IMR-90 (cell line): ENCODE measurements around the gene HGFAC. TPM values are rescaled to one million over a fixed set of nuclear protein-coding genes. Genes with fewer than 3 reads are reported as not detected.

Source experiments
- ATAC-seq: fragments of 200-7000 bp; cut with Tn5 transposase; 2 replicates; pipeline ENCODE4 v1.9.1; 2020; ENCODE audit warnings: low read depth, mild to moderate bottlenecking, moderate library complexity
- BruUV-seq: library from RNA; stranded (reverse); fragments of 400-500 nt; replicated peaks from 2 replicates; lab custom pipeline; 2021; lab: Mats Ljungman, UMichigan
- CTCF ChIA-PET: fragments of 300-600 bp; formaldehyde crosslinking; extraction: SDS; loops from one replicate; lab custom pipeline; 2021; ENCODE audit warnings: antibody characterized with exemption; lab: Yijun Ruan, JAX
- POLR2A ChIA-PET: fragments of 300-600 bp; sonication (Branson Sonifier 250); formaldehyde crosslinking; loops from one replicate; lab custom pipeline; 2022; ENCODE audit warnings: antibody characterized with exemption; ENCODE audit not compliant: unreplicated experiment; lab: Charles Lee
- DNase-seq: peaks from one replicate; pipeline ENCODE4 v3.0.0; 2013
- H2AFZ ChIP-seq: replicated peaks from 2 replicates; pipeline ENCODE3; 2013; ENCODE audit warnings: low read length, mild to moderate bottlenecking; ENCODE audit not compliant: poor library complexity
- H2AK5ac ChIP-seq: 2 replicates; pipeline ENCODE4 v1.6.1; 2013; ENCODE audit warnings: low read depth, low read length, inconsistent platforms
- H2AK9ac ChIP-seq: replicated peaks from 2 replicates; pipeline ENCODE3; 2013; ENCODE audit warnings: mild to moderate bottlenecking, low read depth, low read length, moderate library complexity; ENCODE audit not compliant: poor library complexity
- H2BK120ac ChIP-seq: 2 replicates; pipeline ENCODE4 v1.6.1; 2013; ENCODE audit warnings: low read depth, low read length, inconsistent platforms
- H2BK15ac ChIP-seq: 3 replicates; pipeline ENCODE4 v1.6.1; 2013; ENCODE audit warnings: low read depth, low read length, inconsistent platforms
- H2BK20ac ChIP-seq: 2 replicates; pipeline ENCODE4 v1.6.1; 2013; ENCODE audit warnings: low read depth, mild to moderate bottlenecking, inconsistent platforms, low read length, moderate library complexity
- H2BK5ac ChIP-seq: 2 replicates; pipeline ENCODE4 v1.6.1; 2013; ENCODE audit warnings: mild to moderate bottlenecking, low read depth, low read length, inconsistent platforms; ENCODE audit not compliant: poor library complexity, severe bottlenecking
- H3K14ac ChIP-seq: replicated peaks from 2 replicates; pipeline ENCODE4 v1.6.1; 2013; ENCODE audit warnings: low read depth, low read length, inconsistent platforms
- H3K18ac ChIP-seq: 2 replicates; pipeline ENCODE4 v1.6.1; 2013; ENCODE audit warnings: low read depth, low read length, control low read depth
- H3K23ac ChIP-seq: 2 replicates; pipeline ENCODE4 v1.6.1; 2013; ENCODE audit warnings: low read depth, low read length, inconsistent platforms
- H3K27ac ChIP-seq: 2 replicates; pipeline ENCODE4 v1.5.1; 2013; ENCODE audit warnings: mild to moderate bottlenecking, control low read depth, low read length; ENCODE audit not compliant: insufficient read depth
- H3K27me3 ChIP-seq: 2 replicates; pipeline ENCODE4 v1.6.1; 2013; ENCODE audit warnings: low read length; ENCODE audit not compliant: control insufficient read depth, insufficient read depth
- H3K36me3 ChIP-seq: 2 replicates; pipeline ENCODE4 v1.6.1; 2013; ENCODE audit warnings: low read length, mixed read lengths; ENCODE audit not compliant: control insufficient read depth, insufficient read depth
- H3K4ac ChIP-seq: 2 replicates; pipeline ENCODE4 v1.6.1; 2013; ENCODE audit warnings: low read depth, low read length, inconsistent platforms
- H3K4me1 ChIP-seq: 2 replicates; pipeline ENCODE4 v1.6.1; 2013; ENCODE audit warnings: low read length, mixed read lengths; ENCODE audit not compliant: control insufficient read depth, insufficient read depth
- H3K4me2 ChIP-seq: 2 replicates; pipeline ENCODE4 v1.6.1; 2013; ENCODE audit warnings: low read depth, mild to moderate bottlenecking, control low read depth, low read length, moderate library complexity
- H3K4me3 ChIP-seq: 2 replicates; pipeline ENCODE4 v1.5.1; 2013; ENCODE audit warnings: low read depth, mild to moderate bottlenecking, control low read depth, low read length, moderate library complexity; ENCODE audit not compliant: insufficient read depth
- H3K56ac ChIP-seq: 2 replicates; pipeline ENCODE4 v1.6.1; 2013; ENCODE audit warnings: low read length, inconsistent platforms; ENCODE audit not compliant: insufficient read depth; ENCODE audit errors: extremely low read depth
- H3K79me1 ChIP-seq, 2 experiments: 2 replicates each; pipeline ENCODE4 v1.6.1; 2013; ENCODE audit warnings: low read length in 2 of 2, inconsistent platforms in 1 of 2, low read depth in 1 of 2
- H3K9ac ChIP-seq: 2 replicates; pipeline ENCODE4 v1.6.1; 2013; ENCODE audit warnings: low read depth, low read length, control low read depth
- H3K9me1 ChIP-seq: 2 replicates; pipeline ENCODE4 v1.6.1; 2013; ENCODE audit warnings: low read length, inconsistent platforms; ENCODE audit not compliant: insufficient read depth
- H3K9me3 ChIP-seq: 2 replicates; pipeline ENCODE4 v1.6.1; 2013; ENCODE audit warnings: low read length; ENCODE audit not compliant: control insufficient read depth, insufficient read depth
- H4K20me1 ChIP-seq: 2 replicates; pipeline ENCODE4 v1.6.1; 2013; ENCODE audit warnings: low read length, inconsistent platforms; ENCODE audit not compliant: insufficient read depth
- H4K5ac ChIP-seq: 2 replicates; pipeline ENCODE4 v1.6.1; 2013; ENCODE audit warnings: mild to moderate bottlenecking, low read depth, low read length, control low read depth
- H4K8ac ChIP-seq, 2 experiments: 2 replicates each; pipeline ENCODE4 v1.6.1; 2013; ENCODE audit warnings: low read depth in 2 of 2, low read length in 2 of 2, control low read depth in 1 of 2, inconsistent platforms in 1 of 2
- H4K91ac ChIP-seq: 2 replicates; pipeline ENCODE4 v1.6.1; 2013; ENCODE audit warnings: low read depth, low read length, inconsistent platforms; ENCODE audit not compliant: insufficient read depth
- CHD1 ChIP-seq: IDR thresholded peaks from 2 replicates; pipeline ENCODE4 v1.6.1; 2012; ENCODE audit warnings: low read depth, low read length, improper control_type of control experiment
- CTCF ChIP-seq: conservative IDR thresholded peaks from 2 replicates; pipeline ENCODE4 v1.5.1; 2012; ENCODE audit warnings: mild to moderate bottlenecking, low read depth, low read length, improper control_type of control experiment
- ELK1 ChIP-seq: fragments of 150-350 bp; IDR thresholded peaks from 2 replicates; pipeline ENCODE4 v1.6.1; 2016; ENCODE audit warnings: low read depth, mild to moderate bottlenecking, low read length, moderate library complexity, borderline replicate concordance
- FOS ChIP-seq: fragments of 150-350 bp; IDR thresholded peaks from 2 replicates; pipeline ENCODE4 v1.6.1; 2016; ENCODE audit warnings: low read depth, low read length
- MAZ ChIP-seq: IDR thresholded peaks from 2 replicates; pipeline ENCODE4 v1.6.1; 2012; ENCODE audit warnings: low read depth, mild to moderate bottlenecking, low read length, improper control_type of control experiment, moderate library complexity, borderline replicate concordance
- MXI1 ChIP-seq: IDR thresholded peaks from 2 replicates; pipeline ENCODE4 v1.6.1; 2012; ENCODE audit warnings: low read depth, mild to moderate bottlenecking, low read length, moderate library complexity, borderline replicate concordance
- POLR2A ChIP-seq: IDR thresholded peaks from 2 replicates; pipeline ENCODE4 v1.6.1; 2012; ENCODE audit warnings: mild to moderate bottlenecking, low read depth, low read length
- RAD21 ChIP-seq: IDR thresholded peaks from 2 replicates; pipeline ENCODE4 v1.6.1; 2012; ENCODE audit warnings: low read length, improper control_type of control experiment
- RFX5 ChIP-seq: IDR thresholded peaks from 2 replicates; pipeline ENCODE4 v1.8.0; 2012; ENCODE audit warnings: low read depth, mild to moderate bottlenecking, low read length, moderate library complexity
- SMC3 ChIP-seq: fragments of 150-350 bp; IDR thresholded peaks from 2 replicates; pipeline ENCODE4 v1.6.1; 2016; ENCODE audit warnings: low read depth, mild to moderate bottlenecking, antibody characterized with exemption, low read length, moderate library complexity
- USF2 ChIP-seq: fragments of 150-350 bp; IDR thresholded peaks from 2 replicates; pipeline ENCODE4 v1.6.1; 2017; ENCODE audit warnings: mild to moderate bottlenecking, antibody characterized with exemption, low read length, low read depth
- WGBS, 2 experiments: methylation state at CpG; one replicate each; pipeline versions ENCODE4 v1.1.5 to v1.1.7; 2013; ENCODE audit warnings: missing lambda C conversion rate in 2 of 2; ENCODE audit not compliant: insufficient read length in 1 of 2; ENCODE audit errors: extremely low coverage in 2 of 2; 5-methylcytosine and 5-hydroxymethylcytosine counted together
- dilution Hi-C: fragments of 300-500 bp; cut with HindIII; formaldehyde crosslinking; loops from one replicate; pipeline ENCODE4 v1.14.3; 2018; ENCODE audit warnings: low sequenced_read_pairs; ENCODE audit not compliant: unreplicated experiment
- in situ Hi-C: fragments of 300-500 bp; cut with MboI; formaldehyde crosslinking; loops from 3 replicates; pipeline ENCODE4 v1.14.3; 2019; ENCODE audit warnings: low sequenced_read_pairs, inconsistent platforms, mixed read lengths
- intact Hi-C: fragments of 100-400 bp; cut with micrococcal nuclease; formaldehyde crosslinking; loops from 2 replicates; pipeline ENCODE4 v1.10.0; 2022
- polyA plus RNA-seq, 3 experiments: library from polyadenylated mRNA; depleted of rRNA; stranded (reverse); fragments of >200 nt; gene quantifications; 2 replicates each; pipeline ENCODE4 v1.2.3, GENCODE V29; 2012; ENCODE audit warnings: low replicate concordance in 1 of 3
- total RNA-seq: library from RNA; depleted of rRNA; stranded (reverse); fragments of >200 nt; gene quantifications from 2 replicates; pipeline ENCODE4 v1.2.3, GENCODE V29; 2012

HGFAC gene
- total and polyA plus RNA-seq, 2 of the 4 experiments (the other 2 are of a cell fraction): 0.05 TPM; not detected in 1

GRCh38 chr4:3433138-3433869 lies 8.5 kb upstream of the HGFAC start:
- Histone ChIP-seq H2BK15ac (no peak overlapping the region), H3K23ac (no peak overlapping the region), H3K4me2 (no peak overlapping the region), H3K79me1 (no peaks in the 10 kb centered on the region), H2BK120ac (no peak overlapping the region), H3K36me3 (peaks cover 17% of the 10 kb centered on the region), H2AK5ac (no peak overlapping the region), H3K56ac (no peak overlapping the region), H3K4me3 (no peak overlapping the region), H3K27me3 (no peaks in the 10 kb centered on the region), H4K5ac (no peak overlapping the region), H3K4ac (no peak overlapping the region), H4K91ac (no peak overlapping the region), H3K14ac (no peak overlapping the region), H3K4me1 (peaks cover 11% of the 10 kb centered on the region), H3K9ac (no peak overlapping the region), H3K9me3 (no peaks in the 10 kb centered on the region), H4K8ac (no peak overlapping the region), H3K9me1 (0 out of 2 replicates have a peak, but pooled peaks cover 3% of the 10 kb centered on the region), H3K27ac (no peak overlapping the region), H4K20me1 (no peaks in the 10 kb centered on the region; the same call in 1 of the 2 replicates), H2BK20ac (no peak overlapping the region), H3K18ac (no peak overlapping the region), H2AK9ac (no peak overlapping the region), H2AFZ (no peak overlapping the region), H2BK5ac (no peak overlapping the region)
- ATAC-seq: no peak
- CTCF ChIA-PET: no interaction called here
- TF ChIP-seq POLR2A (no peak), RAD21 (no peak), CTCF (no peak), MXI1 (no peak), MAZ (no peak), USF2 (no peak), RFX5 (no peak), SMC3 (no peak), FOS (no peak), ELK1 (no peak), CHD1 (no peak)
- POLR2A ChIA-PET: no interaction called here
- intact Hi-C loops: no loop called here
- in situ Hi-C loops: no loop called here
- WGBS, 2 experiments: 91% methylated on average over 21 of the region's 32 CpGs; no CpG with 5 or more reads in 1 of the 2 experiments
- dilution Hi-C loops: no loop called here
- no TSS peak for BruUV-seq
- DNase-seq: no peak
